GM21381 (cell line): Measurements from ENCODE around the gene SYT7.

ENCODE experiments used
- ATAC-seq: cut with Tn5 transposase; IDR thresholded peaks from one replicate; pipeline ENCODE4 v1.9.1; 2021; ENCODE audit warnings: mild to moderate bottlenecking, moderate library complexity; ENCODE audit not compliant: unreplicated experiment

SYT7 gene

DNA sequence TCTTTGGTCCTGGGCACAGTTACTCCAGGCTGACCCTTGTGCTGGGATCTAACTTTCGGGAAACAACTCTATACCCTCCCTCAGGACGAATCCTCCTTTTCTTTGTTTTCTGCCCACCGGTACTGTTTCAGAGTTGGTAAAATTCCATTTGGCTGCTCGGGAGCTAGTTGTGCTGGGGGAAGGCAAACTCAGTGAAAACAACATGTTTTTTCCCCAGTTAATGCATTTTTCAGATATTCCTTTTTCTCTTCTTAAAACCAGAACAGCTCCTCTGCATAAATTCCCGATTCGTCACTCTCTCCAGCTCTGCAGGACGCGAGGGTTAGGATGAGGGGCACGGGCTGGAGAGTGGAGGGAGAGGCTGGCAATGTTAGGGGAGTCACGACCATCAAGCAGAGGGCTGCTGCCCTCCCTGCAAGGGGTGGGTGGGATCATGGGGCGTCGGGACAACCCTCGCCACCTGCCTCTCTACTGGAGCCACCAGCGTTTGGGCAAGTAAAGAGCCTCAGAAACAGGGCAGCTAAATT, 41.0 kb downstream of the SYT7 start:
- ATAC-seq = no peak

DNA sequence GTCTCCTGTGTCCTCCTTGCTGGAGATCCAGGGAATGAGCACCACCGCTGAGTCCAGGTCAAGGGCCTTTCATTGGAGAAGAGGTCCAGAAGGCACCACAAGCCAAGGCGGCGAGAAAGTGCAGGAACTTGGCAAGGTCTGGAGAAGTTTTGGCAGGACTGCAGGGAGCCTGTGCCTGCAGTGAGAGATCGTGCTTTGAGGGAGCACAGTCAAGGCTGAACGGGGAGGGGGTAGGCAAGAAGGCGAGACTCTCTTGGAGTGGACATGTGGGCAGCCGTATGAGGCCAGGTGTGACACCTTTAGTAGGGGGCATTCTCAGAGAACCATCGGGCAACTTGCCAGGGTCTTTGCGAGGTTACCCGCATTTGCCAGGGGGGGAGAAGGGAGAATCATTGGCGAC, 41.9 kb downstream of the SYT7 start:
- no peak for ATAC-seq

DNA sequence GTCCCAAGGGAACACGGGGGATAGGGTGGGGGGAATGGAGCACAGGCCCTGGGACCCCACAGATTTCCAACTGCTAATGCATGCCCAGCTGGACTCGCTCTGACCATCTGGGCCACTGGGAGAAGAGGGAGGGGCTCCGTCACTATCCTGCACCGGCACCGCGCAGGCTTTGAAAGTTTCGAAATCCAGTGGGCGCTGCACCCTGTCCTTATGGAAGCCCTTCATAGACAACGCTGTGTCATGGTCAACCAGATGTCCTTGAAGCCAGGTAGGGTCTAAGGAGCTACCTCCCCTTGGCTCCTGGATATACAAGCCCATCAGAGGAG, 42.3 kb downstream of the SYT7 start:
- no peak for ATAC-seq

DNA sequence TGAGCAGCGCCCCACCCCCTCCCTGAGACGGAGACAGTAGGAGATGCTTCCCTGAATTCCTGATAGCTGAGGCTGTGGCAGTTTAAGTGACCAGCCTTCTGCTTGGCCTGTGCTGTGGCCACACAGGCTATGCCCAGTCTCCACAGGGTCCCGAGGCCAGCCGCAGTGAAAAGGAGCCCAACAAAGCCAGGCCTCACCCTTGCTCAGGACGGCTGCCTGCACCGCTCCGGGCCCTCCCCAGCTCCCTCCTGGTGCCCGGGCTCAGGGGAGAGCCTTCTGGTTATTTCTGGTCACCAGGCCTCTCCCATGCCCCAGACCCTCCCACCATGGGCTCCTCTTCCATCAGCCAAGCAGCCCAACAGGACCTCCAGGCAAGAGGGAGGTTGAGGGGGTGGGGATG, 43.5 kb downstream of the SYT7 start:
- no peak for ATAC-seq

DNA sequence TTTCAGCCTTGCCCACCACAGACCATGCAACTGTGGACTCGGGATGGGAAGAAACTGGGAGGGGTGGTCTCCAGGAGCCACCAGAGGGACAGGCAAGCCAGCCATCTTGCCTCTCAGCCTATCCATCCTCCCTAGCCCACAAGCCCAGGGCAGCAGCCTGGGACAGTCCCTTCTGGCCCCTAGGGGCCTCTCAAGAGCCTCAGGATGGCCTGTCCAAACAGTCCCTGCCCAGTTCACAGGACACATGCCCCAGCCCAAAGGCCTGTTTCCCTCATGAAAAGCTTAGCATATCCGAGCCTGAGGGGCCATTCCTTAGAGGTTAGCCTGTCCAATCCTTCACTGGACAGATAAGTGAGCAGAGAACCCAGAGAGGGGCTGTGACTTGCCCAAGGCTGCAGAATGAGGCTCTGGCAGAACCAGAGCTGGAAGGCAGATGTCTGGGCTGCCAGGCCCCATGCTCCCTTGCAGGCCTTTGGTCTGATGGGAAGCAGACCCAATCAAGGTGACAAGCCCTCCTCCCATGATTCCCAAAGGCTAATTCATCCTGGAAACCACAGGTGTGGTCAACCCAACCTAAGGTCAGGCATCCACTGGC, 44.1 kb downstream of the SYT7 start:
- no peak for ATAC-seq

DNA sequence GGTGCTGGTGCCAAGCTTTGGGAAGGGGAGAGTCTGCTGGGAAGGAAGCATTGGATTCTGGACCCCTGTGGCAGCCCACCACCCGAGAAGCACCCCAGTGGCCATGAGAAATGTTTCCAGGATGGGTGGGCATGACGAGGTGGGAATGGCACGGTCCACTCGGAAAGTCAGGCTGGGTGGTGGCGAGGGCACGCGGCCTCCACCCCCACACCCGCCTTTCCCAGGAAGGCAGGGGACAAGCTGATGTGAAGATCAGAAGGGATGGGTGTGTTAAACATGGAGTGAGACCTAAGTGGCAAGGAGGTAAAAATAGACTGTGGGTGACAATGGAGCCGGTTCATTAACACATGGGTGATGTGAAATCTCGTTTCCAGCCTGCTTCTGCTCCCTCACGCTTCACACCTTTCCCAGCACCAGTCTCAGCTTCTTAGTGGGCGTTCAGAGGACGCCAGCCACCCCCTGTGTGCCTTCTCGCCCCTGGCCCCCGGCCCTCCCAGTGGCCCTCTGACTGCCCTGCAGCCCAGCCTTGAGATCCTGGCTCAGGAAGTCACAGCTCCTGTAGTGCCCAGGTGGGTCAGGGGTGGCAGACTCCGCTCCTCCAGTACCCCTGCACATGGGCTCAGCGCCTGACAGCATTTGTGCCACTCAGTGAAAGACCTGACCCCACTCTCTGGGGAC, 44.7 kb downstream of the SYT7 start:
- no peak for ATAC-seq

DNA sequence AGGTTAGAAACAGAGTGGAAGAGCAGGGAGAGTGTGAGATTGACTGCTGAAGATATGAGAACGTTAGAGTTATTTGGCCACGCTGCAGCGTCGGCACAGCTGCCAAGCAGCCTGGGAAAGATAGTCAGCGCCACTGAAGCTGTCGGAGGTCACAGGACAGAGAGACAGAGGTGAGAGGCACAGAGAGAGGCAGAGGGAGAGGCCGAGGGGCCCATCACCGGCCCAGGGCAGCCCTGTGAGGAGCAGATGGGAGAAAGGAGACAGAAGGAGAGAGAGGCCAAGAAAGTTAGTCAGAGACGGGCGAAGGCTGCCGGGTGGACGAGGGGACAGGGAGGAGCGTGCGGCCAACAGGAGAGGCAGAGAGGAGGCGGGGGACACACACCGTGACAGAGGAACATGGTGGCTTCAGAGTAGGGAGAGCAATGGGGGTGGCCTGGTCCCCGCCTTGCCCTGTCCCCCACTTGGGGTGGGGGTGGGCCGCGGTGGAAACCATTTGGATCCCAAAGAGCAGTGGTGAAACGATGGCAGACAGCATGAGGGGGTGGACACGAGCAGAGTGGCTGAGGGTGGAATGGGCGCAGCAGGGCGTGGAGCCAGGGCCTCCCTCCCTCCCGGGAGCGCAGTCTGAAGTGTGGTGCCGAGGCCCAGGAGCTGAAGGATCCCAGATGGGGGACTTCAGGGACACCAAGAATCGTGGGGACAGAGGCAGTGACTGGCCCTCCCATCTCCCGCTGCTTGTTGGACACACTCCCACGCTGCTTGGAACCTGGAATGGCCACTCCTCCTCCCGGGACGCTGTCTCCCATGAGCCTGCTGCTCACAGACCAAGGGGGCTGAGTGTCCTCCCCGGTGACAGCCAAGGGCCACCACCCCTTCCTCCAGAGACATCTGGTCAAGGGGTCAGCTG, 45.7 kb downstream of the SYT7 start:
- ATAC-seq = no peak

DNA sequence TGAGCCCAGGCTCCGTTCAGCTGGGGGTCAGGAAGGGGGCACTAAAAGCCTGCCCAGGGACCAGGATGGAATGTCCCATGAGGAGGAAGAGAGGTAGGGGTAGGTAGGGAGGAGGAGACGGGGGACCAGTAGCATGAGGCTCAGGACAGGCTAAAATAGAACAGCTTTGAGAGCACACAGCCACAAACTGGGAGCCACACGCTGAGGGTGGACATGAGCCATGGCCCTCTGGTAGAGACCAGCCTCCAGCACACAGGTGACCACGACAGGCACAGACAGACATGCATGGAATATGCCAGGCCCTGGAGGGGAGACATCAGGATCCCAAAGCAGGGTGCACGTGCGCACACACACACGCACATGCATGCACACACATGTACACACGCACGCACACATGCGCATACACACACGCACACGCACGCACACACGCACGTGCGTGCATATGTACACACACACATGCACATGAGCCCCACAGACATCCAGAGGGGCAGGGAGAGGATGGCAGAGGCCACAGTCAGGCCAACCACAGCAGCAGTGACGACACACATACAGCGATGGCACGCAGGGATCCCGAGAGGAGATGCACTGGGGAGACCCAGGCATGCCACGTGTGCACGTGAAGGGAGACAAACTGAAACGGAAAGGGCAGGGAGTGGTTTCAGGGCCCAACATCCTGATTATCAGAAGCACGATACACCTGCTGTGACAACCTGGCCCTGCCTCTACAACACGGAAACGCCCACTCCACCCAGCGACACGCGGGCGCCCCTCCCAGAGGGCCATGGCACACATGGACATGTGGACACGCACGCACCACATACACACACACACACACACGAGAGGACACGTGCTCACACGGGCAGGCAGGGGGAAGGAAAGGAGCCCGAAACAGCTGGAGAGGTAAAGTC, 46.6 kb downstream of the SYT7 start:
- ATAC-seq = no peak

DNA sequence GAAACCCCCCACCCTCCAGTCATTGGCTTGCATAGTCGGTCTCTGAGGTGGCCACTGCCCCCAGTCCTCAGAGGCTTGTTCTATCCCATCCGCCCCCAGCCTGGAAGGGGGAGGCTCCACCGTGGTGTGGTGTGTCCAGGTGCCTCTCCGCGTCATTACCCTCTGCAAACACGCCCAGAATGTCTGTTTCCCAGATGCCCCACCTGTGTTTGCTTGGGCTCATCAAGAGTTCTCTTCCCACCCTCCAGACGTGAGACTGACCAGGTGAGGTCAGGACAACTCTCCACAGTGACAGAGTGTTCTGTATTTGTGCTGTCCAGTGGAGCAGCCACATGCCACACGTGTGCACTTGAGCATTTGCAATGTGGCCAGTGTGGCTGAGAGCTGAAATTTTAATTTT, 47.5 kb downstream of the SYT7 start:
- ATAC-seq = no peak

DNA sequence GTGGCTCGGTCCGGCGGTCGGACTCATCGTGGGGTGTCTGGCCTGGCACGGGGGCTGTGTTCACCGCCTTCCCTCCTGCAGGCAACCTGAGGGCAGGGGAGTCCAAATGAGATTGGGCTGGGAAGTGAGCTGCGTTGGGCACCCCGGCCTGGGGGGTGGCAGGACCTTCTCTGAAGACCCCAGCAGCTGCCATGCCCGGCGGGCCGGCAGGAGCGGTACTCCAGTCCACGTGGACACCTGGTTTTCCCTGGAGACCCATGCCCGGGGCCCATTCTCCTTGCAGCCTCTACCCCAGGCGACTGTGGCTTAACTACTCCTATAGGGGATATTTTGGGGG, 47.9 kb downstream of the SYT7 start:
- ATAC-seq = no peak

DNA sequence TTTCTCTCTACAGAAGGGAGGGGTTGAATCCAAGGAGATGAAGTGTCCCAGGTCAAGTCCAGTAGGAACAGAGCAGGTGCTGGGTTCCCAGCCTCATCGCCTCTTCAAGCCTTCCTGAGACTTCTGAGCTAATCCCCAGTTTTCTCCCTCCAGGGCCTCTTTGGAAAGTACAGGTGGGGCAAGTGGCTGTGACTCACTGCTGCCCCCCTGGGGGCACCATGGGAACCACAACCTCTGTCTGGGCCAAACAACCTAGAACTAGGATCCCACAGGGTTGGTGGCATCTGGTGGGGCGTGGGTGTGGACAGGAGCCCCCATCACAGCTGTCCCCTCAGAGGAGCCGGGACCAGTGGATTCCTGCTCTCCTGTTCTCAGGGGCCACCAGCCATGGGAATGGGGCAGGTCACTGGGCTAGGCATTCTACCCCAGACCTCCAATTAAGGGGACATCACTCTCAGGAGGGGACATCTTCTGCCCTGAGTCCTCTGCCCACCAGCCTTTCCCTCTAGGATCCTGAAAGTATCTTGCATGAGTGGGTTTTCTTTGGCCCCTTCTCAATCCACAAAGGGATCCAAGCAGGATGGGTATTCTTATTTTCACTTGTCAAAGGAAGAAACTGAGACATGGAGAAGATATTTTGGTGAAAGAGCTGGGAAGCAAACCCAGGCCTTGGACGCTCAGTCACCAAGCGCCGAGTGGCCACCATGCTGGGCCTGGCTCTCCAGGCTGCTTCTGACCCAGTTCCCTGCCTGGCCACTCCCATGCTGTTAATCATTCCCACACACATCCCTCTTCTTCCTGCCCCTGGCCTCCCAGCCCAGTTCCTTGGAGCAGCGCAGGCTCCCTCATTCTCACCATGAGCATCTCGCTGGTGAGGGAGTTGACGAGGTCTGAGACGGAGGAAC, 48.5 kb downstream of the SYT7 start:
- ATAC-seq = no peak

DNA sequence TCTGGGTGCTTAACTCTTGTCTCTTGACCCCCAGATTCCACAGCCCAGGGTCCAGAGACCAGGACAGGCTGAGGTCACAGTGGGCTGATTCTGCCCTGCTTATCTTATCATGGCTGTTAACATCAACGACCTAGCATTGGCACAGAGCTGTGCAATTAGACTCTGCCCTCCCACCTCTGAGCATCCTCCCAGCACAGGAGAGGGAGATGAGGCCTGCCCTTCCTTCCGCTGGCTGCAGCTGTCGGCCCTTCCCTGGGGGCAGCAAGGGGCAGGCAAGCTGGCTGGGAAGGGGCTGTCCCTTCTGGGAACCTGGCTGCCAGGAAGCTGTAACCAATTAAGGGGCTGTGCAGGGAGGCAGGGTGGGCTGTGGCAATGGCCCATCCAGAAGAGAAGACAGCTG, 49.8 kb downstream of the SYT7 start:
- no peak for ATAC-seq

DNA sequence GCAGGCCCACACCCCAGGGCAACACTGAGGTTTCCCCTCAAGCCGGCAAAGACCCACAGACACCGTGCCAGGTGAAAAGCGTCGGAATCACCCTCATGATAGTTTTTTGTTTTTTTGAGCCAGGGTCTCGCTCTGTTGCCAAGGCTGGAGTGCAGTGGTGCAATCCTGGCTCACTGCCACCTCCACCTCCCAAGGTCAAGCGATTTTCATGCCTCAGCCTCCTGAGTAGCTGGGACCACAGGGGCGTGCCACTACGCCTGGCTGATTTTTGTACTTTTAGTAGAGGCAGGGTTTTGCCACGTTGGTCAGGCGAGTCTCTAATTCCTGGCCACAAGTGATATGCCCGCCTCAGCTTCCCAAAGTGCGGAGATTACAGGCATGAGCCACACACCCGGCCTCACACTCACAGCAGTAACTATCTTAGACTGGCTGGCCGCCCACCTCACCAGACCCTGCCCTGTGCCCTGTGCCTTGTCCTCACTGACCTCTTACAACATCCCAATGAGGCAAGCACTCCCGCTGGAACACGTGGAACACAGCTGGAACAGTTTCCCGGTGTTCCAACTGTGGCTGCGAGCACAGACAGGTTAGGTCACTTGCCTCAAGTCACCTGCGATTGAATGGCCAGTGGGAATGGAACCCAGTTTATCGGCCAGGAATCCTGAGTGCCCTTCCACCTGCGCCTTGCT, 51.2 kb downstream of the SYT7 start:
- ATAC-seq = no peak

DNA sequence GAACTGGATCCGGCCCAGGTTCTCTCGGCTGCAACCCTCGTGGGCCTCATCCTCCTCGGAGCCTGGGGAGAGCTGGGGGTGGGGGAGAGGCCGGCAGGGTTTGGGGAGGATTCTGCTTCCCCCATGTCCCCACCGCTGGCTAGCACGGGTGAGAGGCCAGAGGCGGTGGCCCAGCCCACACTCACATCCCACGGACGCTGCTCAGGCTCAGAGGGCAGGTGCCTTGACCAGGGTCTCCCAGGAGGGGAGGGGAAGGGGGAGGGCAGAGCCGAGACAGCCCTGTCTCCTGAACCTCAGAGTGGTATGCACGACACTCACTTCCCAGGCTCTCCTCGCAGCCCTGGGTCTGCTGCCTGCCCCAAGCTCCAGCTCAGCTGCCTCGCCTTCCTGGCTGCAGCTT, 52.8 kb downstream of the SYT7 start:
- no peak for ATAC-seq

DNA sequence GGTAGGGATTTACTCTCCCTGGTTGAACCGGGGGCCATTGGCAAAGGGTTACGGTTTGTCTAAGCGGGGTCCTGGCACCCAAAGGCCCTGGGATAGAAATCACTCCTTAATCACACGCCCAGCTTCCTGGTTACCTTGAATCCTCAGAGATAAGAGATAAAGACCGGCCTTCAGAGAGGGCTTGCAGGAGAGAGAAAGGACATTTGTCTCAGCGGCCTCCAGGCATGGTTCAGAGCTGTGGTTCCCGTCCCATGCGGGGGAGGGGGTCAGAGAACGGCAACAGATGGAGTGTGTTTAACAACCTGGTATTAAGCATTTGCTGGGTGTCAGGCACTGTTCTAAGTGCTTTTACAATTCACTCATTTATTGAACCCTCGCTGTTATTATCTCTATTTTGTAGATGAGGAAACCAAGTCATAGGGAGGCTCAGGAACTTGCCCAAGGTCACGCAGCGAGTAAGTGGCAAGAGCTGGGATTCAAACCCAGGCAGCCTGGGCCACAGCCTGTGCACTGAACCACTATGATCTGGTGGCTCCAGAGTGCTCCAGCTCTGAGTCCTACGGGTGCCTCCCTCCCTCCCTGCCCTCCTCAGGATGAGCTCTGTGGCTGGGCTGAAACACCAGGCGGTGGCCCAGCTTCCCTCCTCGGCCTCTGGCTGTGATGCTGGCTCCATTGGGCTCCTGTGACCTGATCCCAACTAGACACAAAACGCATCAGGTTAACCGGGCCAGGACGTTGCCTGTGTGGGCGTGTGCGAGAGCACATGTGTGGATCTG, 53.7 kb downstream of the SYT7 start:
- ATAC-seq = no peak

DNA sequence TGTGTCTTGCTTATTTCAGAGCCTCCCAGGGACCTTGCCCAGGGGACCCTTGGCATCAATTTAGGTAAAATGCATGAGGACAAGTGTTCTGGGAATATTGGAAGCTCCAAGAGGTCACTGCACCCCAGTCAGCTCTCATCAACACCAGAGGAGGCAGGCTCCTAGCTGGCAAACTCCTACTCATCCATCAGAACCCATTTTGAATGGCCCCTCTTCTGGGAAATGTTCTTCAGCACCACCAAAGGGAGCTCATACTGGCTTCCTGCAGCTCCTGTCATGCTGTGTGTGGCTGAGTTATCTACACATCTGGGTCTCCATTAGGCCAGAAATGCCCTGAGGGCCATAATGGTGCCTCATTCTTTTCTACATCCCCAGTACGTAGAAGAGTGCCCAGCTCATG, 54.6 kb downstream of the SYT7 start:
- no peak for ATAC-seq

DNA sequence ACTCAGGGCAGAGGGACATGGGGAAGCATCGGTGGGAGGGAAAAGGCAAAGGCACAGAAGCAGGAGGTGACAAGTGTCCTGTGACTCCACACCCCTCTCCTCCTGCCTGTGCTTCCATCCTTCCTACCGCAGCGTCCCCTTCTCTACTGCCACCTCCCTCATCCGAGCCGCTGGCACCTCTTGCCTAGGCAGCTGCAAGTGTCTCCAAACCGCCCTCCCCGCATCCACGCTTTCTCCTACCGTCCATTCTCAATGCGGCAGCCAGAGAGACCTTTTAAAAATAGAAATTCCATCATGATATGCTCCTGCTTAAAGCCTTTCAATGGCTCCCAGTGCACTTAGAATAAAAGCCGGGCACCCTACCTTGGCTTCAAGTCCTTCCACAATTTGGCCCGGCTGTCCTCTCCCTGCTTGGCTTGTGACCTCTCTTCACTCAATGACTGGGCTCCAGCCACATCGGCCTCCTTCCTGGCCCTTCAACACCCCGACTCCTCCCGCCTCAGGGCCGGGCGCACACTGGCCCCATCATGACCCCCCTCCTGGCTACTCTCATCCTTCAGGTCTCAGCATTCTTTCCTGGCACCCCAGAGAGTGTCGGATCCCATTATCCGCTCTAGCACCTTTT, 55.8 kb downstream of the SYT7 start:
- ATAC-seq = no peak

DNA sequence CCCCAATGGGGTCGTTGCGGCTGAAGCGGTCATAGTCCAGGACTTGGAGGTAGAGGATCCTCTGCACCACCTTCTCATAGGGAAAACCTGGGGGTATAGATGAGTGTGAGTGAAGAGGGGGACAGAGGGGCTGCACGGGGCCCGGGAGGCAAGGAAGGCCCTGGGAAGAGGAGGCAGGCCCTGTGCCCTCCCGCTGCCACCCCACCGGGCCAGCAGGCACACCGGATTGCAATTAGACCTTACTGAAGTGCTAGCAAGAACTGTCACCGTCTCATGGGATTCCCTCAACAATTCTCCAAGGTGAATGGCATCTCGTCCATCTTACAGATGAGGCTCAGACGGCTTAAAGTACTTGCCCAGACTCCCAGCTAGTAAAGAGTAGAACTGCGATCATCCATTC, 56.4 kb downstream of the SYT7 start:
- no peak for ATAC-seq
